Thoracic aorta (tissue), 2 donors: ENCODE data around the gene MARCHF10. TPM values are rescaled to one million over a fixed set of nuclear protein-coding genes. Genes with fewer than 3 reads are reported as not detected.
A peak's percentile ranks its signal among the peaks of the same experiment; 100 is the strongest.

Source experiments
- ATAC-seq: fragments of 150-250 bp; one replicate; pipeline ENCODE4 v1.8.0; 2017; ENCODE audit warnings: low read depth; ENCODE audit not compliant: insufficient number of reproducible peaks, low FRiP score
- DNase-seq: peaks from one replicate; pipeline ENCODE4 v3.0.0-alpha.2; 2020; ENCODE audit warnings: low spot score
- H3K27ac ChIP-seq, 2 donors: fragments of 200-600 bp; sonication (generic); 1 replicate in 1 of 2; 2 replicates in 1 of 2; pipeline ENCODE4 v1.5.1; 2016; ENCODE audit warnings: mild to moderate bottlenecking in 2 of 2, moderate library complexity in 2 of 2
- H3K27me3 ChIP-seq: fragments of 200-600 bp; sonication (generic); replicated peaks from 2 replicates; pipeline ENCODE4 v1.6.0; 2016; ENCODE audit warnings: mild to moderate bottlenecking; ENCODE audit not compliant: insufficient read depth
- H3K36me3 ChIP-seq: fragments of 200-600 bp; sonication (generic); one replicate; pipeline ENCODE4 v1.5.1; 2016
- H3K4me1 ChIP-seq, 2 donors: fragments of 200-600 bp; sonication (generic); 1 replicate in 1 of 2; 2 replicates in 1 of 2; pipeline versions ENCODE4 v1.5.1 to v1.6.0; 2016; ENCODE audit warnings: low read depth in 2 of 2, mild to moderate bottlenecking in 1 of 2; ENCODE audit not compliant: control insufficient read depth in 1 of 2
- H3K4me3 ChIP-seq: fragments of 200-600 bp; sonication (generic); 2 replicates; pipeline ENCODE4 v1.5.1; 2016; ENCODE audit warnings: mild to moderate bottlenecking
- H3K9me3 ChIP-seq: fragments of 200-600 bp; sonication (generic); 2 replicates; pipeline ENCODE4 v1.5.1; 2016
- total RNA-seq, 2 donors: library from RNA; depleted of rRNA; stranded (reverse); fragments of >200 nt; gene quantifications; one replicate each; pipeline versions ENCODE4 v1.1.0 to v1.2.3, GENCODE V29; 2016
- TF ChIP-seq, protein P1 (sequence below): fragments of 200-600 bp; sonication (generic); IDR thresholded peaks from one replicate; pipeline ENCODE4 v1.5.1; 2019; ENCODE audit warnings: antibody characterized with exemption

Gene MARCHF10
- total RNA-seq, 2 donors from 2014 or later = not detected

DNA sequence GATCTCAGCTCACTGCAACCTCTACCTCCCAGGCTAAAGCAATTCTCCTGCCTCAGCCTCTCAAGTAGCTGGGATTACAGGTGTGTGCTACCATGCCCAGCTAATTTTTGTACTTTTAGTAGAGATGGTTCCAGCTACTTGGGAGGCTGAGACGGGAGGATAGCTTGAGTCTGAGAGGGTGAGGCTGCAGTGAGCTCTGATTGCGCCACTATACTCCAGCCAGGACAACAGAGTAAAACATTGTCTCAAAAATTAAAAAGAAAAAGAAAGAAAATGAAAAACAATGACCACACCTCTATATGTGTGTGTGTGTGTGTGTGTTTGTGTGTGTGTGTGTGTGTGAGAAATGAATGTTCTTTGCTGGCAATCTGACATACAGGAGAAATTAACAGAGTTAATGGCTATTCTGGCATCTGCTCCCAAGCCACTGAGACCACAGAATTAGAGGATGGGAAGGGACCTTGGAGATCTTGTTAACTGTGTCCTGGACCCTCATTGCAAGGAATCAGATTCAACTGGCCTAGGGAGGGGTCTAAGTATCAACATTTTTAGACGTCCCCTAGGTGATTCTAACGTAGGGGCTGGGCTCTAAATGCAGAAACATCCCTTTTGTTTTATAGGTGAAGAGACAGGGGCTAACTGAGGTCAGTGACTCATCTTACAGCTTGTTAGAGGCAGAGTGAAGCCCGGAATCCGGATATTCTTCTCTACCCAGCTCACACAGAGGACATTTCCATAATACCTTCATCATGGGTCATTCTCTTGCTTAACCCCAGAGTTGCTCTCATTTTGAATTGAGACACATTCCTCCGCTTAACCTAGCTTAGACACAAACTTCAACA lies 16.4 kb upstream of the MARCHF10 start:
- Histone ChIP-seq H3K9me3 (no peaks in the 10 kb centered on the region), H3K4me3 (no peak overlapping the region), H3K27ac (no peak overlapping the region), H3K36me3 (no peaks in the 10 kb centered on the region), H3K27me3 (no peaks in the 10 kb centered on the region), H3K4me1 (peaks cover 12 to 39% of the 10 kb centered on the region in 2 donors)
- TF ChIP-seq, protein P1, sequence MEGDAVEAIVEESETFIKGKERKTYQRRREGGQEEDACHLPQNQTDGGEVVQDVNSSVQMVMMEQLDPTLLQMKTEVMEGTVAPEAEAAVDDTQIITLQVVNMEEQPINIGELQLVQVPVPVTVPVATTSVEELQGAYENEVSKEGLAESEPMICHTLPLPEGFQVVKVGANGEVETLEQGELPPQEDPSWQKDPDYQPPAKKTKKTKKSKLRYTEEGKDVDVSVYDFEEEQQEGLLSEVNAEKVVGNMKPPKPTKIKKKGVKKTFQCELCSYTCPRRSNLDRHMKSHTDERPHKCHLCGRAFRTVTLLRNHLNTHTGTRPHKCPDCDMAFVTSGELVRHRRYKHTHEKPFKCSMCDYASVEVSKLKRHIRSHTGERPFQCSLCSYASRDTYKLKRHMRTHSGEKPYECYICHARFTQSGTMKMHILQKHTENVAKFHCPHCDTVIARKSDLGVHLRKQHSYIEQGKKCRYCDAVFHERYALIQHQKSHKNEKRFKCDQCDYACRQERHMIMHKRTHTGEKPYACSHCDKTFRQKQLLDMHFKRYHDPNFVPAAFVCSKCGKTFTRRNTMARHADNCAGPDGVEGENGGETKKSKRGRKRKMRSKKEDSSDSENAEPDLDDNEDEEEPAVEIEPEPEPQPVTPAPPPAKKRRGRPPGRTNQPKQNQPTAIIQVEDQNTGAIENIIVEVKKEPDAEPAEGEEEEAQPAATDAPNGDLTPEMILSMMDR = no peak
- no peak for DNase-seq
- ATAC-seq = peak; percentile 6

DNA sequence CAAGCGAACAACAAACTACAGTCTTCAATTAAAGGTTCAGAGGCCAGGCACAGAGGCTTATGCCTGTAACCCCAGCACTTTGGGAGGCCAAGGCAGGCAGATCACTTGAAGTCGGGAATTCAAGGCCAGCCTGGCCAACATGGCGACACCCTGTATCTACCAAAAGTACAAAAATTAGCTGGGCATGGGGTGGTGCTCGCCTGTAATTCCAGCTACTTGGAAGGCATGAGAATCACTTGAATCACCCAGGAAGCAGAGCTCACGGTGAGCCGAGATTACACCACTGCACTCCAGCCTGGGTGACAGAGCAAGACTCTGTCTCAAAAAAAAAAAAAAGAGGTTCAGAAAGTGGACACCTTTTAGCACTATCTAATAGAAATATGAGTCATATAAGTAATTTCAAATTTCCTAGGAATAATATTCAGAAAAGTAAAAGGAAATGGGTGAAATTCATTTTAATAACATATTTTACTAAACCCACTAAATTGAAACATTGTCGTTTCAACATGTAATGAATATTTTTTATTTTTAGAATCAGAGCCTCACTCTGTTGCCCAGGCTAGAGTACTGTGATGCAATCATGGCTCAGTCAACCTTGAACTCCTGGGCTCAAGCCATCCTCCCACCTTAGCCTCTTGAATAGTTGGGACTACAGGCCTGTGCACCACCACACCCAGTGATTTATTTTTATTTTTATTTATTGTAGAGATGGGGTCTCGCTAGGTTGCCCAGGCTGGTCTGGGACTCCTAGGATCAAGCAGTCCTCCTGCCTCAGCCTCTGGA lies 15.2 kb upstream of the MARCHF10 start:
- ATAC-seq (no peak), DNase-seq (no peak)
- TF ChIP-seq, protein P1 = no peak

DNA sequence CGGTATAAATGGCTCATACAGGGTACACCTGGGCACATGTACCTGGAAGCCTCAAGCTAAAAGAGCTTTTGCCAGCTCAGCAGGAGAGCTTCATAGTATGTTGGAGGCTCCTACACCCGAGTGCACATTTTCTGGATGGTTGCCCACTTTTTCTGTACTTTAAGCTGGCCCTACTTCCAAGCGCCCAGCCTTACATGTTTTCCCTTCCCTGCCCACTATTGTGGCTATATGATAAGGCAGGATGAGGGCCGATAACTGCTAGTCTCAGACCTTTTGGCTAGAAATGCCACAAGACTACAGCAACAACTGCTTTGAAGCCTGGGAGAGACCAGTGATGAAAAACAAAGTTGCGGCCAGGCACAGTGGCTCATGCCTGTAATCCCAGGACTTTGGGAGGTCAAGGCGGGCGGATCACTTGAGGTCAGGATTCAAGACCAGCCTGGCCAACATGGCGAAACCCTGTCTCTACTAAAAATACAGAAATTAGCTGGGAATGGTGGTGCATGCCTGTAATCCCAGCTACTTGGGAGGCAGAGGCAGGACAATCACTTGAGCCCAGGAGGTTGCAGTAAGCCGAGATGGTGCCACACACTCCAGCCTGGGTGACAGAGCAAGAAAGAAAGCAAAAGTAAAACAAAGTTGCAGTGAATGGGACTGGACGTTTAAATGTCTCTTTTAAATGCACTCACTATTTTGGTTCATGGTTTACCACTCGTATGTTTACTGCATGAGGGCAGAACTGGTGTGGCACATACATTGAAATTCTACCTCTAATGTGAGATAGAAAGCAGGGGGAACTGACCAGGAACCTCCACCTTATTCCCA lies 14.2 kb upstream of the MARCHF10 start:
- peak overlapping the region; percentile 18 to 48 for H3K27ac ChIP-seq
- no peak for ATAC-seq
- TF ChIP-seq, protein P1 = no peak
- no peaks in the 10 kb centered on the region for H3K36me3 ChIP-seq
- no peaks in the 10 kb centered on the region for H3K27me3 ChIP-seq
- no peak for DNase-seq
- H3K9me3 ChIP-seq = no peaks in the 10 kb centered on the region
- H3K4me1 ChIP-seq = peaks cover 6 to 32% of the 10 kb centered on the region in 2 donors
- no peak overlapping the region for H3K4me3 ChIP-seq

More for the DNA sequence above, 15.2 kb upstream of the MARCHF10 start:
- no peaks in the 10 kb centered on the region for H3K9me3 ChIP-seq
- no peak overlapping the region for H3K4me3 ChIP-seq
- H3K4me1 ChIP-seq = peaks cover 12 to 42% of the 10 kb centered on the region in 2 donors
- H3K27me3 ChIP-seq = no peaks in the 10 kb centered on the region
- peak overlapping the region; percentile 15 to 48 for H3K27ac ChIP-seq
- H3K36me3 ChIP-seq = no peaks in the 10 kb centered on the region

DNA sequence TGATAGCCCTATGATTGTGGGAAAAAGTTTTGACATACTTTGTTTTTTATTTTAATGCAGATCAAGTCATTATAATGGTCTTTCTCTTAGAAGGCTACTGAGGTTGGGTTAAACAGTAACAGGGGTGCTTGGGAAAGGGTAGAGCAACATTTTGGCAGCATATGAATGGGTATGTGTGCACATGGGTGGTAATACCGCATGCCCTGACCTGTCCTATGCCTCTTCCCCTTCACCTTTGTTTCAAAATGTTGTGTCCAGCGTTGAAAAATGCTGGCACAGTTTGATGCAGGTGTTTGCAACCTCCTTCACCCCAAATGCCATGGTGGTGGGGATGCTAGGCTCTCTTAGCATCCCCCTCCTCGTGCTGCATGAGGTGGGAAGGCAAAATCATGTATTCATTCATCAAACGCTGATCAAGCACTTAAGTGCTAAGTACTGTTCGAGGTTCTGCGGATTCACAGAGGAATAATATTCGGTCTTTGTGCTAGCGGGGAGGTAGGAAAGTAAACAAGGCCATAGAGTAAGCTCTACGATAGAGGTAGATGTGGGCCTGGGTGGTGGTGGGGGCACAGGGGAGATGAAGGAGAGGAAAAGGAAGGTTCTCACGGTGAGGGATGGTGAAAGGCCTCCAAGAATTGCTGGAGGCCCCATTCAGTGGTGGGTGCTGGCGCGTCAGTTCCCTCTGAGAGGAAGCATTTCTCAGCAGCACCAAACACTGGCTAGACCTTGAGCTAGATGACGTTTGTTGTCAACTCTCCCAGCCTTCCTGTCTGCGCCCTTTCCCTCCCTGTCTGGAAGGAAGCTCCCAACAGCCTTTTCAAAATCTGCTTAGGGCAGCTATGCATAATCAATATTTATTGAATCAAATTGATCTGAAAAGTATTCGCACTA lies 13.3 kb upstream of the MARCHF10 start:
- H3K36me3 ChIP-seq = no peaks in the 10 kb centered on the region
- H3K9me3 ChIP-seq = no peaks in the 10 kb centered on the region
- TF ChIP-seq, protein P1 = no peak
- H3K27me3 ChIP-seq = no peaks in the 10 kb centered on the region
- no peak for ATAC-seq
- no peak overlapping the region for H3K4me3 ChIP-seq
- DNase-seq = no peak
- H3K27ac ChIP-seq = peak overlapping the region in 1 of 2 donors; percentile 16
- H3K4me1 ChIP-seq = peaks cover 6 to 29% of the 10 kb centered on the region in 2 donors
